Activated CD8-positive, alpha-beta memory T cell treated with anti-CD3 and anti-CD28 coated beads, Interleukin-2, amount 50 U/mL, for 48 hours (primary cell): ENCODE results near the gene WFDC9.
"Not testable (repeated sequence)": the region's sequence is repeated elsewhere in the genome, so short reads cannot be mapped to it uniquely, and the experiment has no call there.

ENCODE experiments used
- DNase-seq: peaks from one replicate; pipeline ENCODE4 v3.0.0-alpha.2; 2020

Gene WFDC9

GRCh38 chr20:45589725-45590124 lies 41.4 kb downstream of the WFDC9 start:
- DNase-seq, result no peak

GRCh38 chr20:45588800-45589199 lies 42.3 kb downstream of the WFDC9 start:
- no peak for DNase-seq

- not testable (repeated sequence) for DNase-seq
Observed at GRCh38 chr20:45585986-45586385, 45.1 kb downstream of the WFDC9 start.

GRCh38 chr20:45584294-45584693 lies 46.8 kb downstream of the WFDC9 start:
- DNase-seq, result not testable (repeated sequence)

- DNase-seq, result no peak
Observed at GRCh38 chr20:45583502-45583901, 47.6 kb downstream of the WFDC9 start.

- no peak for DNase-seq
Observed at GRCh38 chr20:45581702-45582101, 49.4 kb downstream of the WFDC9 start.

GRCh38 chr20:45579184-45579583 lies 51.9 kb downstream of the WFDC9 start, which contains the start of gene WFDC8:
Gene WFDC8 (minus strand): TSS chr20:45579284. CDS start chr20:45579247, 37 bp downstream.
- DNase-seq, result no peak

- DNase-seq, result no peak
Observed at GRCh38 chr20:45578231-45578630, 52.9 kb downstream of the WFDC9 start.

GRCh38 chr20:45576995-45577394 lies 54.1 kb downstream of the WFDC9 start:
- DNase-seq, result no peak

- no peak for DNase-seq
Observed at GRCh38 chr20:45575931-45576330, 55.2 kb downstream of the WFDC9 start.

- not testable (repeated sequence) for DNase-seq
Observed at GRCh38 chr20:45569650-45570049, 61.4 kb downstream of the WFDC9 start.

GRCh38 chr20:45564760-45565276 lies 66.3 kb downstream of the WFDC9 start:
- DNase-seq, result no peak
